Endothelial cell (in vitro differentiated cells): ENCODE data around the gene CLEC4F. TPM values are rescaled to one million over a fixed set of nuclear protein-coding genes. Genes with fewer than 3 reads are reported as not detected.

ENCODE experiments used
- DNase-seq: peaks from one replicate; pipeline ENCODE4 v3.0.0; 2021; ENCODE audit warnings: low spot score
- H3K27ac Mint-ChIP-seq: one replicate; pipeline ENCODE4 v1.8.0; 2021; ENCODE audit warnings: mixed read lengths, inconsistent platforms; ENCODE audit not compliant: unreplicated experiment
- H3K27me3 Mint-ChIP-seq: one replicate; pipeline ENCODE4 v1.8.0; 2021; ENCODE audit warnings: mild to moderate bottlenecking, moderate library complexity, mixed read lengths, inconsistent platforms; ENCODE audit not compliant: unreplicated experiment
- H3K36me3 Mint-ChIP-seq: one replicate; pipeline ENCODE4 v1.8.0; 2021; ENCODE audit warnings: mild to moderate bottlenecking, low read depth, mixed read lengths, inconsistent platforms; ENCODE audit not compliant: unreplicated experiment
- H3K4me1 Mint-ChIP-seq: one replicate; pipeline ENCODE4 v1.8.0; 2021; ENCODE audit warnings: mild to moderate bottlenecking, mixed read lengths, inconsistent platforms; ENCODE audit not compliant: unreplicated experiment
- H3K4me3 Mint-ChIP-seq: one replicate; pipeline ENCODE4 v1.8.0; 2021; ENCODE audit warnings: mild to moderate bottlenecking, mixed read lengths, inconsistent platforms; ENCODE audit not compliant: unreplicated experiment
- H3K9me3 Mint-ChIP-seq: one replicate; pipeline ENCODE4 v1.8.0; 2021; ENCODE audit warnings: mixed read lengths, inconsistent platforms; ENCODE audit not compliant: unreplicated experiment
- CTCF ChIP-seq: fragments of 200-600 bp; sonication (generic); IDR thresholded peaks from one replicate; pipeline ENCODE4 v1.5.0; 2021; ENCODE audit warnings: antibody characterized with exemption; ENCODE audit not compliant: unreplicated experiment
- total RNA-seq: library from RNA; stranded (reverse); fragmentation: NEBNext Ultra II Directional; extraction: Animal tissue kit (Norgen Biotek cat#: 25700); gene quantifications from one replicate; pipeline ENCODE4 v1.2.1, GENCODE V29; 2021; ENCODE audit not compliant: unreplicated experiment

CLEC4F gene
- total RNA-seq, 1 donor from 2014 or later, result 0.23 TPM

- Mint-ChIP-seq H3K4me1 (peaks cover 4% of the 10 kb centered on the region), H3K9me3 (no peaks in the 10 kb centered on the region), H3K27ac (no peak overlapping the region), H3K27me3 (peaks cover 1% of the 10 kb centered on the region), H3K36me3 (no peaks in the 10 kb centered on the region), H3K4me3 (no peak overlapping the region)
- no peak for DNase-seq
- TF ChIP-seq CTCF, result no peak
These were observed 61.0 kb downstream of the CLEC4F start for GRCh38 chr2:70759446-70759845.

Other genes with a start within 250 kb of the CLEC4F start
- gene ADD2, start 52.4 kb downstream of the CLEC4F start, total RNA-seq, result 54.0 TPM
- not detected for gene FIGLA, start 30.0 kb downstream of the CLEC4F start, total RNA-seq
- gene CD207, start 15.2 kb upstream of the CLEC4F start, total RNA-seq, result 0.74 TPM
- gene VAX2, start 80.0 kb upstream of the CLEC4F start, total RNA-seq, result 2.2 TPM
- not detected for gene ATP6V1B1, start 115.3 kb upstream of the CLEC4F start, total RNA-seq
- 0.56 TPM for gene ANKRD53, start 158.0 kb upstream of the CLEC4F start, total RNA-seq
- 37.1 TPM for gene TEX261, start 174.3 kb upstream of the CLEC4F start, total RNA-seq
- 125 TPM for gene NAGK, start 248.0 kb upstream of the CLEC4F start, total RNA-seq